NCI-H1436 (cell line): ENCODE measurements around the gene CDK5RAP2.
"Not testable (repeated sequence)": the region's sequence is repeated elsewhere in the genome, so short reads cannot be mapped to it uniquely, and the experiment has no call there.

Experiments used
- DNase-seq: peaks from one replicate; lab custom pipeline; 2025; lab: John Stamatoyannopoulos, UW

Gene CDK5RAP2

GRCh38 chr9:120545701-120546550 lies 34.0 kb downstream of the CDK5RAP2 start:
- DNase-seq: no peak

- DNase-seq: no peak
Observed at GRCh38 chr9:120544441-120544840, 35.5 kb downstream of the CDK5RAP2 start.

- no peak for DNase-seq
Observed at GRCh38 chr9:120542701-120543490, 37.1 kb downstream of the CDK5RAP2 start.

GRCh38 chr9:120541921-120542320 lies 38.0 kb downstream of the CDK5RAP2 start:
- no peak for DNase-seq

- DNase-seq: no peak
Observed at GRCh38 chr9:120539951-120540350, 40.0 kb downstream of the CDK5RAP2 start.

GRCh38 chr9:120538339-120538738 lies 41.6 kb downstream of the CDK5RAP2 start:
- no peak for DNase-seq

GRCh38 chr9:120536949-120537640 lies 42.9 kb downstream of the CDK5RAP2 start:
- no peak for DNase-seq

- DNase-seq: no peak
Observed at GRCh38 chr9:120536094-120536493, 43.9 kb downstream of the CDK5RAP2 start.

- no peak for DNase-seq
Observed at GRCh38 chr9:120534266-120534665, 45.7 kb downstream of the CDK5RAP2 start.

GRCh38 chr9:120532891-120533290 lies 47.1 kb downstream of the CDK5RAP2 start:
- no peak for DNase-seq

- DNase-seq: no peak
Observed at GRCh38 chr9:120532475-120532874, 47.5 kb downstream of the CDK5RAP2 start.

- peak; percentile 47 for DNase-seq
Observed at GRCh38 chr9:120531683-120532300, 48.2 kb downstream of the CDK5RAP2 start.

- not testable (repeated sequence) for DNase-seq
Observed at GRCh38 chr9:120530220-120530832, 49.6 kb downstream of the CDK5RAP2 start.

- DNase-seq: no peak
Observed at GRCh38 chr9:120528829-120529228, 51.1 kb downstream of the CDK5RAP2 start.

- DNase-seq: no peak
Observed at GRCh38 chr9:120528327-120528726, 51.6 kb downstream of the CDK5RAP2 start.

- DNase-seq: no peak
Observed at GRCh38 chr9:120526534-120526933, 53.4 kb downstream of the CDK5RAP2 start.

- DNase-seq: no peak
Observed at GRCh38 chr9:120524863-120525262, 55.1 kb downstream of the CDK5RAP2 start.

GRCh38 chr9:120524038-120524437 lies 55.9 kb downstream of the CDK5RAP2 start:
- no peak for DNase-seq

- DNase-seq: no peak
Observed at GRCh38 chr9:120522558-120522957, 57.4 kb downstream of the CDK5RAP2 start.

- no peak for DNase-seq
Observed at GRCh38 chr9:120522032-120522431, 57.9 kb downstream of the CDK5RAP2 start.

GRCh38 chr9:120521101-120521500 lies 58.9 kb downstream of the CDK5RAP2 start:
- DNase-seq: no peak

- not testable (repeated sequence) for DNase-seq
Observed at GRCh38 chr9:120515996-120516395, 64.0 kb downstream of the CDK5RAP2 start.
